DMS53 (cell line): ENCODE data around the gene DHODH.
"Not testable (repeated sequence)": the region's sequence is repeated elsewhere in the genome, so short reads cannot be mapped to it uniquely, and the experiment has no call there.

ENCODE experiments used
- DNase-seq: peaks from one replicate; lab custom pipeline; 2025; lab: John Stamatoyannopoulos, UW

The DHODH gene

DNA sequence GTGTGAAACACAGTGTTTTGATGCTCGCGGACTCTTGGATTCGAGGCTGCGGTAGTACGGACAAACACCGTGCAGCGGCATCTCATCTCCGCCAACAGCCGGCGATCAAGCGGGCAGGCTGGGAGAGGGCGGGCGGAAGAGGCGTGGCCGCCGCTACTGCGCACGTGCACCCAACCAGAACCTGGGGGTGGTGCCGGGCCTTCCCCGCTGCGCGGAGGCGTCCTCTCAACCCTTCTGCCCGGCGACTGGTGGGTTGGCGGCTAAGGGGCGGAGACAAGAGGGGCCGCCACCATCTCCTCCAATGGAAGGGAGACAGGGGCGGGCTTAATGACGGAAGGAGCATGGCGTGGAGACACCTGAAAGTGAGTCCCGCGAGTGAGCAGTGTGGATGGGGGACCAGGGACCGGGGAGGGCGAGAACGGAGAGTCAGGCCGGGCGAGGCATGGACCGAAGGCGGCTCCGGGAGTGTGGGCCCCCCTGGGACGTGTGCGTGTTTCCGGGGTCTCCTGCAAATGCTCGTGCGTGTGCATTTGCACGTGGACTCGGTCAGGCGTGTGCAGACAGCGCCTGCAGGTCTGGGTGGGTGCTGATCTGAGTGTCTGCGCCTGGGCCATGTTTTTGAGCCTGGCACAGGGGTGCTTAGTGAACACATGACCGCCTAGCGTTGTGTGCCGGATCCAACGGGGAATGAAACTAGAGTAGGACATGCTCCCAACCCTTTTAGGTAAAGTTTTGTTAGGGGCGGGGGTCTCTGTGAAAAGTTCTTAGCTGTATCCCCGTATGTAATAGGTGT lies at the start of gene DHODH:
Gene DHODH (plus strand): TSS at position 321 of the 793 bp plus-strand sequence. CDS start 21 bp downstream, at position 342.
- peak; percentile 98 for DNase-seq

GRCh38 chr16:71961066-71962039 lies 47.2 kb upstream of the DHODH start:
- DNase-seq = peak; percentile 87

DNA sequence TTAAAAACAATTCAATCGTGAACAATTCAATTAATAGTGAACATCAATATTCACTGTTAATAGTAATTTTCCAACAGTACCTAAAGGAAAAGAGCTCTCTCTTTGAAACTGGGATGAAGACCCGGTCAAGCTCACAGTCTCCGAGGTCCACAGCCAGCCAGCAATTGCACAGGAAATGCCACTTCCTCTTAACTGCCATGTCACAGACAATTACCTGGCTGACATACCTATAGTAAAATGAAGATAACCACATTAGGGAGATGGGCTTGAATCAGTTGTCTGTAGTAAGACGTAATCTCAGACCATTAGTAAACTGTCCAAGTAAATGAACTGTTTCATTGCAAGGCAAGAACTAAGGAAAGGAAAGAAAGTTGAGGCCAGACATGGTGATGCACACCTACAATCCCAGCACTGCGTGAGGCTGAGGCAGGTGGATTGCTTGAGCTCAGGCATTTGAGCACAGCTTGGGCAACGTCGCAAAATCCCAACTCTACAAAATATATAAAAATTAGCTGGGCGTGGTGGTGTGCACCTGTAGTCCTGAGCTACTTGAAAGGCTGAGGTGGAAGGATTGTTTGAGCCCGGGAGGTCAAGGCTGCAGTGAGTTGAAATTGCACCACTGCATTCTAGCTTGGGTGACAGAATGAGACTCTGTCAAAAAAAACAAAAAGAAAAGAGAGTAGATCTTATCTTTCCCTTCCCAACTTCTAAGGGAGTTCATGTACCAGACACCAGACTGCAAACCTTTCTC lies 45.2 kb upstream of the DHODH start:
- no peak for DNase-seq

DNA sequence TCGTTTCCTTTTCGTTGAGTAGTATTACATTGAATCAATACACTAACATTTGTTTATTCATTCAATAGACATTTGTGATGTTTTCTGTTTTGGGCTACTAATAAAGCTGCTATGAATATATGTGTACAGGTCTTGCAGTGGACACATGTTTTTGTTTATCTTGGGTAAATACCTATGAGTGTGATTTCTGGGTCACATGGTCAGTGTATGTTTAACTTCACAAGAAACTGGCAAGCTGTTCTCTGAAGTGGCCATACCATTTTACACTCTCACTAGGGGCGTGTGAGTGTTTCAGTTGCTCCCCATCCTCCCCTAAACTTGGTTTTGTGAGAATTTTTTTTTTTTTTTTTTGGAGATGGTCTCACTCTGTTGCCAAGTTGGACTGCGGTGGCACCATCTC lies 43.3 kb upstream of the DHODH start:
- DNase-seq = peak; percentile 63

GRCh38 chr16:71966932-71967331 lies 41.6 kb upstream of the DHODH start:
- no peak for DNase-seq

GRCh38 chr16:71969353-71969752 lies 39.2 kb upstream of the DHODH start:
- DNase-seq = no peak

- DNase-seq = no peak
Observed at GRCh38 chr16:71971571-71971970, 37.0 kb upstream of the DHODH start.

DNA sequence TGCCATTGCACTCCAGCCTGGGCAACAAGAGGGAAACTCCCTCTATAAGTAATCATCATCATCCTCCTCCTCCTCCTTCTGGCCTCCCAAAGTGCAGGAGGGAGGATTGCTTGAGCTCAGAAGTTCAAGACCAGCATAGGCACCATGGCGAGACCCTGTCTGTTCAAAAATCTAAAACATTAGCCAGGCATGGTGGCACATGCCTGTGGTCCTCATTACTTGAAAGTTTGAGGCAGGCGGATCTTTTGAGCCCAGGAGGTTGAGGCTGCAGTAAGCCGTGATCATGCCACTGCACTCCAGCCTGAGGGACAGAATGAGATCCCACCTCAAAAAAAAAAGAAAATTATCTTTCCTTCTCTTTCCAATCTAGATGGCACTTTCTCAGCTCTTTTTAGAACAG lies 36.2 kb upstream of the DHODH start:
- no peak for DNase-seq

DNA sequence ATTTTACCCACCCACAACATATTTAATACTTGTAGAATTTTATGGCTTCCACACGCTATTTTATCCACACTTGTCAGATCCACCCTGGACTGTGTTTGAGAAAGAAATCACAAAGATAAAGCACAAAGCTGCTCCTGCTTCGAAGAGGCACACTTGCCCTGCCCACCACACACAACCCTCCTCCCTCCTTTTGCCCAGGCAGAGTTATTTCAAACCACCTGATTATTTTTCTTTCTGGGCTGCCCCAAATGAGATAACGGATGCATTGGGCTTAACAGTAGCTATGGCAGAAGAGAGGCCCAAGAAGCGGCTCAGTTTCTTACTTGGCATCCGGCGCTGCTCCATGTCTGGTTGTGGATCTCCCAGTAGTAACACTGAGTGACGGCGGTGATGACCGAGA lies 35.5 kb upstream of the DHODH start:
- DNase-seq = no peak

DNA sequence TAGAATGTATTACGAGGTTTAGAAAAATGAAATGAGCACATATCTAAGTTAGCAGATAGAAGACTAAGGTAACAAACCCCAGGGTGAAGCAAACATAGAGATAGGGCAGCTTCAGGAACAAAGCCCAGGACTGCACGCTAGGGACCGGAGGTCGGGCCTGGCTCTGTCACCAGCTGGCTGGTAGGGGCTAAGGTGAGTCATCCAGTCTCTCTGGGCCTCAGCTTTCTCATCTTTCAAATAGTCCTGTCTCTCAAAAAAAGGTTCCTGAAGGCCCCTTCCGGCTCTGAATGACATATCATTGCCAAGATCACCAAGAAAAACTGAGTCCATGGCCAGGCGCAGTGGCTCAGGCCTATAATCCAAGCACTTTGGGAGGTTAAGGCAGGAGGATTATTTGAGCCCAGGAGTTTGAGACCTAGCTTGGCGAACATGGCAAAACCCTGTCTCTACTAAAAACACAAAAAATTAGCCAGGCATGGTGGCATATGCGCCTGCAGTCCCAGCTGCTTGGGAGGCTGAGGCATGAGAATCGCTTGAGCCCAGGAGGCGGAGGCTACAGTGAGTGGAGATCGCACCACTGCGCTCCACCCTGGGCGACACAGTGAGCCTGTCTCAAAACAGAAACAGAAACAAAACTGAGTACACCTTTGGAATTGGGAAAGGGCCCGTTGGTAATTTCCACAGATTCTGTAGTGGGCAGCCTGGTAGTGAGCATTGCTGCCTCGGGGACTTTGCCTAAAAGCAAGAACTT lies 34.3 kb upstream of the DHODH start:
- peak; percentile 39 for DNase-seq

DNA sequence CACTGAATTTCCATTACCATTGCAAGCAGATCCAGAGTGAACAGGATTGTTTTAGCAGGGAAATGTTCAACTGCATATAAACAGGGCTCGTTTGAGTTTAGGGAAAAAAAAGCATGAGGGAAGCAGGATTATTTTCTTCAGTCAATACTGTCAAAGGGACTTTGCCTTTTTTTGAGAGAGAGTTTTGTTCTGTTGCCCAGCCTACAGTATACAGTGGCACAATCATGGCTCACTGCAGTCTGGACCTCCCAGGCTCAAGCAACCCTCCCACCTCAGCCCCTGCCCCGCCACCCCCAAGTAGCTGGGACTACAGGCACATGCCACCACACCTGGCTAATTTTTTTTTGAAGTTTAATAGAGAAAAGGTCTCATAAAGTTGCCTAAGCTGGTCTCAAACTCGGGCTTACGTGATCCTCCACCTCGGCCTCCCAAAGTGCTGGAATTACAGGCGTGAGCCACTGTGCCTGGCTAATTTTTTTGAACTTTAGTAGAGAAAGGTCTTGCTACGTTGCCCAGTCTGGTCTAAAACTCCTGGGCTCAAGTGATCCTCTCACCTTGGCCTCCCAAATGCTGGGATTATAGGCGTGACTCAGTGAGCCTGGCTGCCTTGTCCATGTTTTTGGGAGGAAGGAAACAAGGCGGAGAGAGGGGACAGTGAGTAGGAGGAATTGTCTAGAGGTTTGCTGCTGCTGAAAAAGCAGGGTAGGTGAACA lies 23.1 kb upstream of the DHODH start:
- no peak for DNase-seq

GRCh38 chr16:71986131-71986530 lies 22.4 kb upstream of the DHODH start:
- DNase-seq = no peak

- DNase-seq = no peak
Observed at GRCh38 chr16:71995038-71995437, 13.5 kb upstream of the DHODH start.

DNA sequence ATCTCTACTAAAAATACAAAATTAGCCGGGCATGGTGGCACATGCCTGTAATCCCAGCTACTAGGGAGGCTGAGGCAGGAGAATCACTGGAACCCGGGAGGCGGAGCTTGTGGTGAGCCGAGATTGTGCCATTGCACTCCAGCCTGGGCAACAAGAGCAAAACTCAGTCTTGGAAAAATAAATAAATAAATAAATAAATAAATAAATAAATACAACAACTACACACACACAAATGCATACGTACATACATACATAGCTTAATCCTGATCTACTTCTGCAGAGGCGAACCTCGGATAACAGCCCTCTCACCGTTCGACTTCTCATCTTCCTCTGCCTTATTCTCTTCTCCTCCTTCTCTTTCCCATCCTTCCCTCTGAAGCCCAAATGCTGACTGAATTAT lies 11.0 kb upstream of the DHODH start:
- not testable (repeated sequence) for DNase-seq

DNA sequence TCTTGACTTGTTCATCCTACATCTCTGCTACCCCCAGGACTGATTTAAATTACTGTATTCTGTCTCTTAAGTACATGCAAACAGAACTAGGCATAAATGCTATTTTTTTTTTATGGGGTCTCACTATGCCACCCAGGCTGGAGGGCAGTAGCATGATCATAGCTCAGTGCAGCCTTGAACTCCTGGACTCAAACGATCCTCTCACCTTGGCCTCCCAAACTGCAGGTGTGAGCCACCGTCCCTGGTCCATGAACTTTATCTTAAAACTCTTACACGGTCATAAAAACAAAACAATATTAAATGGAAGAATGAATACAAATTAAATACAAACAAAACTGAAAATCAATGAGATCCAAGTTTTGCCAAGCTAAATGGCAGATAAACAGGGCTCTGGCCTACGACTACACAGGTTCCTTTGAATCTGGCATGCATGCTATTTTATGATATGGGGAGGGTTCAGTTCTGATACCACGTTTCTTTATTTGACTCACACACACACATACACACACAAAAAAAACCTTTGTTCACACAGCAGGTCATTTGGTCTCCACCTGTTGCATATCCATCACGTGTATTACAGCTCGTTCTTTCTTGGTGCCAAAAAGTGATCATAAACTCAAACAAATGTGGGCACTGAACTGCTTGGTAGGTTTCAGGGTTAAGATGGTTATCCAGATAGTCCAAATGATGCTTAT lies 7.2 kb upstream of the DHODH start:
- no peak for DNase-seq

- DNase-seq = no peak
Observed at GRCh38 chr16:72002619-72003018, 5.9 kb upstream of the DHODH start.

DNA sequence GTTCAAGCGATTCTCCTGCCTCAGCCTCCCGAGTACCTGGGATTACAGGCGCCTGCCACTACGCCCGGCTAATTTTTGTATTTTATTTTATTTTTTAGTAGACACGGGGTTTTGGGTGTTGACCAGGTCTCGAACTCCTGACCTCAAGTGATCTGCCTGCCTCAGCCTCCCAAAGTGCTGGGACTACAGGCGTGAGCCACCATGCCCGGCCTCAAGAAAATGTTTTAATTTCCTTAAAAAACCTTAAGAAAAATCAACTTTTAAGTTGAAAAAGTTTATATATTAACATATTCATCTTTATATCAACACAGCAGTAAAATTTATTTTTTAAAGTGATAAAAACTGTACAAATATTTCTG lies 500 bp upstream of the DHODH start:
- DNase-seq = not testable (repeated sequence)

DNA sequence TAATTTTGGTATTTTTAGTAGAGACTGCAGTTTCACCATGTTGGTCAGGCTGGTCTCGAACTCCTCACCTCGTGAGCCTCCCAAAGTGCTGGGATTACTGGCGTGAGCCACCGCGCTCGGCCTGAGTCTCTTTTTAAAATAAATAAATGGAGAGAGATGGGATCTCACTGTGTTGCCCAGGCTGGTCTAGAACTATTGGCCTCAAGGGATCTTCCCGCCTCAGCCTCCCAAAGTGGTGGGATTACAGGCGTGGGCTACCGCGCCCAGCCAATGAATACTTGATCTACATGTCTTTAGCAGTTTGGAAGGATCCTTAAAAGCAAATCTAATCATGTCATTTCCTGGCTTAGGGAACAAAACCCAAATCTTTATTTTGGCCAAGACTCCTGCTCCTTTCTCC lies 1.2 kb downstream of the DHODH start:
- DNase-seq = no peak

- DNase-seq = no peak
Observed at GRCh38 chr16:72012607-72013006, 4.1 kb downstream of the DHODH start.

GRCh38 chr16:72013389-72013788 lies 4.8 kb downstream of the DHODH start:
- no peak for DNase-seq
